Right lobe of liver (tissue), 4 donors: ENCODE results near the gene CYSLTR2.

Experiments
- CTCF ChIP-seq, 4 donors: fragments of 200-600 bp in 3 of 4; fragments of 450-650 bp in 1 of 4; IDR thresholded peaks; one replicate each; pipeline versions ENCODE4 v1.5.1 to v1.8.0; 2016 to 2022; ENCODE audit warnings: antibody characterized with exemption in 4 of 4, mild to moderate bottlenecking in 2 of 4
- POLR2A ChIP-seq: fragments of 450-650 bp; IDR thresholded peaks from one replicate; pipeline ENCODE4 v1.6.1; 2017; ENCODE audit warnings: antibody characterized with exemption, mild to moderate bottlenecking
- donor health status: DM: no; HTN: no; CAD: no.
- donor health status: DM: no; HTN: no; CAD: no.
- donor health status: DM: no; HTN: yes; CAD: no.

GRCh38 chr13:48686636-48687210 lies 33.0 kb downstream of the CYSLTR2 start:
- TF ChIP-seq CTCF (IDR thresholded peaks at IDR 0.05) = no peak
- TF ChIP-seq POLR2A = no peak
